Astrocyte (in vitro differentiated cells and primary cell): ENCODE measurements around the gene MT4. TPM values are rescaled to one million over a fixed set of nuclear protein-coding genes. Genes with fewer than 3 reads are reported as not detected.

ENCODE experiments used
- DNase-seq: peaks from one replicate; pipeline ENCODE4 v3.0.0-alpha.2; 2010; ENCODE audit warnings: low read depth
- FAIRE-seq: peaks from 2 replicates; lab custom pipeline; 2011; peaks lifted over from hg19 to GRCh38; lab: Jason Lieb, UNC
- H2AFZ ChIP-seq: 2 replicates; pipeline ENCODE4 v1.6.0; 2012; ENCODE audit warnings: low read depth, low read length, inconsistent platforms
- H3K27ac ChIP-seq: 2 replicates; pipeline ENCODE4 v1.5.1; 2011; ENCODE audit warnings: low read depth, low read length, inconsistent platforms
- H3K27me3 ChIP-seq: 2 replicates; pipeline ENCODE4 v1.6.0; 2011; ENCODE audit warnings: low read length, inconsistent platforms; ENCODE audit not compliant: insufficient read depth
- H3K36me3 ChIP-seq: 2 replicates; pipeline ENCODE4 v1.5.1; 2011; ENCODE audit warnings: low read length, inconsistent platforms; ENCODE audit not compliant: insufficient read depth
- H3K4me1 ChIP-seq: 2 replicates; pipeline ENCODE4 v1.5.1; 2011; ENCODE audit warnings: low read length, inconsistent platforms; ENCODE audit not compliant: insufficient read depth
- H3K4me2 ChIP-seq: 2 replicates; pipeline ENCODE4 v1.6.0; 2012; ENCODE audit warnings: low read length, inconsistent platforms
- H3K4me3 ChIP-seq: 2 replicates; pipeline ENCODE4 v1.5.1; 2011; ENCODE audit warnings: low read depth, mild to moderate bottlenecking, low read length, inconsistent platforms; ENCODE audit not compliant: insufficient read depth
- H3K79me2 ChIP-seq: 2 replicates; pipeline ENCODE4 v1.6.0; 2012; ENCODE audit warnings: mild to moderate bottlenecking, low read length, inconsistent platforms; ENCODE audit not compliant: insufficient read depth
- H3K9ac ChIP-seq: 2 replicates; pipeline ENCODE4 v1.6.0; 2012; ENCODE audit warnings: mild to moderate bottlenecking, low read length, inconsistent platforms
- H3K9me3 ChIP-seq: 2 replicates; pipeline ENCODE4 v1.5.1; 2012; ENCODE audit warnings: low read depth, mild to moderate bottlenecking, low read length, inconsistent platforms; ENCODE audit not compliant: insufficient read depth
- H4K20me1 ChIP-seq: 2 replicates; pipeline ENCODE4 v1.6.0; 2012; ENCODE audit warnings: low read length, inconsistent platforms; ENCODE audit not compliant: insufficient read depth
- H3K27ac Mint-ChIP-seq: one replicate; pipeline ENCODE4 v1.8.0; 2021; ENCODE audit warnings: mild to moderate bottlenecking, mixed read lengths; ENCODE audit not compliant: unreplicated experiment
- H3K27me3 Mint-ChIP-seq: one replicate; pipeline ENCODE4 v1.8.0; 2021; ENCODE audit warnings: low read depth, mixed read lengths; ENCODE audit not compliant: unreplicated experiment
- H3K36me3 Mint-ChIP-seq: one replicate; pipeline ENCODE4 v1.8.0; 2021; ENCODE audit warnings: low read depth, mixed read lengths; ENCODE audit not compliant: unreplicated experiment
- H3K4me1 Mint-ChIP-seq: one replicate; pipeline ENCODE4 v1.8.0; 2021; ENCODE audit warnings: low read depth, mixed read lengths; ENCODE audit not compliant: unreplicated experiment
- H3K4me3 Mint-ChIP-seq: one replicate; pipeline ENCODE4 v1.8.0; 2021; ENCODE audit warnings: mild to moderate bottlenecking, moderate library complexity, mixed read lengths; ENCODE audit not compliant: unreplicated experiment
- H3K9me3 Mint-ChIP-seq: one replicate; pipeline ENCODE4 v1.8.0; 2021; ENCODE audit warnings: mild to moderate bottlenecking, mixed read lengths; ENCODE audit not compliant: unreplicated experiment
- EZH2 ChIP-seq: IDR thresholded peaks from 2 replicates; pipeline ENCODE4 v1.6.1; 2012; ENCODE audit warnings: mild to moderate bottlenecking, low read length, inconsistent platforms; ENCODE audit not compliant: insufficient read depth
- total RNA-seq: library from RNA; stranded (reverse); gene quantifications from 2 replicates; pipeline ENCODE4 v1.2.1, GENCODE V29; 2021
- TF ChIP-seq, protein P1 (sequence below): IDR thresholded peaks from 2 replicates; pipeline ENCODE4 v1.5.1; 2011; ENCODE audit warnings: low read depth, mild to moderate bottlenecking, inconsistent platforms, low read length, moderate library complexity; ENCODE audit not compliant: insufficient read depth

The MT4 gene
- total RNA-seq, 1 donor from 2014 or later = not detected

DNA sequence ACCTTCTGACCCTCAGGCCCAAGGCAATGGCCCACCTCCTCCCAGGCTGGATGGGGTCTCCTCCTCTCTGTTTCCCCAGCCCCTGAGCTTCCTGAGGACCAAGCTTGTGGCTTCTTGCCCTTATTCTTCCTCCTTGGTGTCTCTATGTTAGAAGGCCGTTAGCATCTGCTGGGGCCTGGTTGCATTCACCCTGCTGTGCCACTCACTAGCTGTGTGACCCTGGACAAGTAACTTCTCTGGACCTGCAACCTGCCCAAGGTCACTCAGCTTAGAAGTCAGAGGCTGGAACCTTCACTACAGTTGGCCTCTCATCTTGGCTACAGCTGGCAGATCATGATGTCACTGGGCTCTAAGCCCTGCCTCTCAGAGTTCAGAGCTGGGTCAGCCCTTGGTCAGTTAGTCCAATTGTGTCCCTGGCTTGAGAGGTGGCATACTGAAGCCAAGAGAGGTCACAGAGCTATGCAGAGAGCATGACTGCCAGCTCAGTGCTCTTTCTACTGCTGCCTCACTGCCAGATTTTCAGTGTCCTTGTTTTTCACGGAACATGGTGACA lies 46.5 kb downstream of the MT4 start:
- Mint-ChIP-seq H3K36me3 (no peaks in the 10 kb centered on the region), H3K4me3 (no peak overlapping the region), H3K27ac (peak overlapping the region; percentile 69), H3K9me3 (no peaks in the 10 kb centered on the region), H3K27me3 (peaks cover 2% of the 10 kb centered on the region), H3K4me1 (peaks cover 34% of the 10 kb centered on the region)
- H3K79me2 ChIP-seq = peaks cover 20% of the 10 kb centered on the region
- no peaks in the 10 kb centered on the region for H3K27me3 ChIP-seq
- H3K4me3 ChIP-seq = no peak overlapping the region
- peaks cover 68% of the 10 kb centered on the region for H3K4me1 ChIP-seq
- H2AFZ ChIP-seq = no peak overlapping the region
- peaks cover 5% of the 10 kb centered on the region for H4K20me1 ChIP-seq
- peak overlapping the region; percentile 92 for H3K9ac ChIP-seq
- DNase-seq = peak; percentile 48
- peak overlapping the region; percentile 98 for H3K27ac ChIP-seq
- TF ChIP-seq, protein P1, sequence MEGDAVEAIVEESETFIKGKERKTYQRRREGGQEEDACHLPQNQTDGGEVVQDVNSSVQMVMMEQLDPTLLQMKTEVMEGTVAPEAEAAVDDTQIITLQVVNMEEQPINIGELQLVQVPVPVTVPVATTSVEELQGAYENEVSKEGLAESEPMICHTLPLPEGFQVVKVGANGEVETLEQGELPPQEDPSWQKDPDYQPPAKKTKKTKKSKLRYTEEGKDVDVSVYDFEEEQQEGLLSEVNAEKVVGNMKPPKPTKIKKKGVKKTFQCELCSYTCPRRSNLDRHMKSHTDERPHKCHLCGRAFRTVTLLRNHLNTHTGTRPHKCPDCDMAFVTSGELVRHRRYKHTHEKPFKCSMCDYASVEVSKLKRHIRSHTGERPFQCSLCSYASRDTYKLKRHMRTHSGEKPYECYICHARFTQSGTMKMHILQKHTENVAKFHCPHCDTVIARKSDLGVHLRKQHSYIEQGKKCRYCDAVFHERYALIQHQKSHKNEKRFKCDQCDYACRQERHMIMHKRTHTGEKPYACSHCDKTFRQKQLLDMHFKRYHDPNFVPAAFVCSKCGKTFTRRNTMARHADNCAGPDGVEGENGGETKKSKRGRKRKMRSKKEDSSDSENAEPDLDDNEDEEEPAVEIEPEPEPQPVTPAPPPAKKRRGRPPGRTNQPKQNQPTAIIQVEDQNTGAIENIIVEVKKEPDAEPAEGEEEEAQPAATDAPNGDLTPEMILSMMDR = no peak
- TF ChIP-seq EZH2 = no peak
- no peak for FAIRE-seq
- H3K36me3 ChIP-seq = no peaks in the 10 kb centered on the region
- H3K9me3 ChIP-seq = no peaks in the 10 kb centered on the region
- H3K4me2 ChIP-seq = peak overlapping the region; percentile 88

DNA sequence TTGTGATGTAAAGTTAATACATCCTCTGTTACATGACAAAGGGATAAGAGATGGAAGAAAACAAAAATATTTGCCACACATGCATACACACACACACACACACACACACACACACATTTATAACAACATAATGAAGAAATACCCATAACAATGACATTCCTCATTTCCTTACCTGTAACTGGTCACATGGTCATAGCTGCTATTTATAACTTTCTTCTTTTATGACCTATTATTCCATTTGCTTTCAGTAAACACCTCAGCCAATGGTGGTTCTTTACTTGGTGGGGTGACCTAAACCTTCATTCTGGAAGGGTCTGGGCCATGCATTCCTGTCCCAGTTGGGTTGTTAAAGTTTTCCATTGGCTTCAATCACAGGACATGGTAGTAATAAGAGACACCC lies 48.8 kb downstream of the MT4 start:
- no peaks in the 10 kb centered on the region for H3K9me3 ChIP-seq
- Mint-ChIP-seq H3K4me3 (no peak overlapping the region), H3K27ac (no peak overlapping the region), H3K36me3 (no peaks in the 10 kb centered on the region), H3K27me3 (peaks cover 23% of the 10 kb centered on the region), H3K9me3 (no peaks in the 10 kb centered on the region), H3K4me1 (peaks cover 18% of the 10 kb centered on the region)
- H2AFZ ChIP-seq = no peak overlapping the region
- TF ChIP-seq, protein P1 = no peak
- no peak for TF ChIP-seq EZH2
- FAIRE-seq = no peak
- H3K4me2 ChIP-seq = peak overlapping the region; percentile 63
- peaks cover 17% of the 10 kb centered on the region for H3K79me2 ChIP-seq
- peaks cover 65% of the 10 kb centered on the region for H3K4me1 ChIP-seq
- H3K36me3 ChIP-seq = no peaks in the 10 kb centered on the region
- peak overlapping the region; percentile 63 for H3K27ac ChIP-seq
- H3K4me3 ChIP-seq = no peak overlapping the region
- DNase-seq = no peak
- H3K27me3 ChIP-seq = no peaks in the 10 kb centered on the region
- H4K20me1 ChIP-seq = peaks cover 2% of the 10 kb centered on the region
- H3K9ac ChIP-seq = peak overlapping the region; percentile 12

DNA sequence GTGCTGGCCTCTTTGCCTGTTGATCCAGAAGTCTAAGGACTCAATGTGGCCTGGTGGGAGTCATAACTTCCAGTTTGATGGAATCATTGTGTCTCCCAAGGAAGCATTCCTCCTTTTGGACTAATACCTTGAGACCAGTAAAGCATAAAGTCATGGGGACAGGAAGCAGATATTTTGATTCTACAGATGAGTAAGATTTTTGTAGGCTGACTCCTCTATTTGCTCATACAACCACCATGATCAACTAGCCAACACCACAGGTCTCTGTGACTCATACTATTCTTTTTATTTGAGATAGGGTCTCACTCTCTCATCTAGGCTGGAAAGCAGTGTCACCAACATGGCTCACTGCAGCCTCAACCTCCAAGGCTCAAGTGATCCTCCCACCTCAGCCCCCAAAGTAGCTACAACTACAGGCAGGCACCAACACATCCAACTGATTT lies 49.7 kb downstream of the MT4 start:
- no peaks in the 10 kb centered on the region for H3K36me3 ChIP-seq
- peaks cover 65% of the 10 kb centered on the region for H3K4me1 ChIP-seq
- no peaks in the 10 kb centered on the region for H3K9me3 ChIP-seq
- H4K20me1 ChIP-seq = no peaks in the 10 kb centered on the region
- peak overlapping the region; percentile 66 for H3K27ac ChIP-seq
- no peak overlapping the region for H3K4me3 ChIP-seq
- Mint-ChIP-seq H3K9me3 (no peaks in the 10 kb centered on the region), H3K4me3 (no peak overlapping the region), H3K36me3 (no peaks in the 10 kb centered on the region), H3K27me3 (peaks cover 31% of the 10 kb centered on the region), H3K27ac (no peak overlapping the region), H3K4me1 (peaks cover 16% of the 10 kb centered on the region)
- TF ChIP-seq, protein P1 = no peak
- no peak for TF ChIP-seq EZH2
- H2AFZ ChIP-seq = no peak overlapping the region
- peak overlapping the region; percentile 63 for H3K4me2 ChIP-seq
- H3K9ac ChIP-seq = peak overlapping the region; percentile 17
- FAIRE-seq = peak; percentile 68
- H3K79me2 ChIP-seq = peaks cover 8% of the 10 kb centered on the region
- no peaks in the 10 kb centered on the region for H3K27me3 ChIP-seq
- peak; percentile 94 for DNase-seq
